Measurements from ENCODE around the gene NPAS1. TPM values are rescaled to one million over a fixed set of nuclear protein-coding genes. Genes with fewer than 3 reads are reported as not detected.

Gene NPAS1
- total and polyA plus RNA-seq, 2 of the 13 experiments (the other 11 are each of a cell fraction or from before 2014, with no cell fraction given): 0.35 to 2.9 TPM

- TF ChIP-seq PRDM10 (CRISPR knock-in tag; IDR thresholded peaks at IDR 0.05; ENCODE audit: low read depth) (no peak), ARID5B (CRISPR knock-in tag; IDR thresholded peaks at IDR 0.05) (peak; percentile 37; the same call in 1 of the 2 replicates), ZNF281 (CRISPR knock-in tag; IDR thresholded peaks at IDR 0.05; ENCODE audit: borderline replicate concordance) (no peak), ZNF687 (CRISPR knock-in tag; IDR thresholded peaks at IDR 0.05) (peak; percentile 54; the same call in 1 of the 2 replicates), E2F1 (CRISPR knock-in tag; IDR thresholded peaks at IDR 0.05) (no peak), MLXIP (CRISPR knock-in tag; IDR thresholded peaks at IDR 0.05; ENCODE audit: borderline replicate concordance) (no peak)
These were observed 33.9 kb upstream of the NPAS1 start (continued) for GRCh38 chr19:46985542-46986415.
